Subcutaneous adipose tissue (tissue), 4 donors: ENCODE measurements around the gene HOXA10. TPM values are rescaled to one million over a fixed set of nuclear protein-coding genes. Genes with fewer than 3 reads are reported as not detected.

Experiments used
- CTCF ChIP-seq: fragments of 450-650 bp; IDR thresholded peaks from one replicate; pipeline ENCODE4 v1.5.1; 2016; ENCODE audit warnings: low read depth, mild to moderate bottlenecking, control low read depth, antibody characterized with exemption, moderate library complexity
- total RNA-seq, 4 donors: library from RNA; depleted of rRNA; stranded (reverse); fragments of >200 nt; gene quantifications; one replicate each; pipeline ENCODE4 v1.1.0, GENCODE V29; 2016

HOXA10 gene
- total RNA-seq, 4 donors from 2014 or later, result 17.3 to 22.6 (median 20.9) TPM

GRCh38 chr7:27182285-27182841 lies 8.2 kb upstream of the HOXA10 start:
- TF ChIP-seq CTCF, result no peak

GRCh38 chr7:27181795-27182275 lies 7.7 kb upstream of the HOXA10 start:
- TF ChIP-seq CTCF, result no peak

GRCh38 chr7:27180431-27181420 lies 6.6 kb upstream of the HOXA10 start:
- TF ChIP-seq CTCF, result no peak

GRCh38 chr7:27179503-27180430 lies 5.6 kb upstream of the HOXA10 start:
- no peak for TF ChIP-seq CTCF

GRCh38 chr7:27179030-27179429 lies 4.9 kb upstream of the HOXA10 start:
- no peak for TF ChIP-seq CTCF

- TF ChIP-seq CTCF, result no peak
Measured at GRCh38 chr7:27178366-27178765, 4.2 kb upstream of the HOXA10 start.
